ENCODE results near the gene CD59. TPM values are rescaled to one million over a fixed set of nuclear protein-coding genes. Genes with fewer than 3 reads are reported as not detected.

The CD59 gene
- total RNA-seq, 1 donor from 2014 or later = 1,004 TPM

GRCh38 chr11:33655842-33656600, 80.2 kb downstream of the CD59 start:
- no peak overlapping the region for H3K4me3 ChIP-seq
- H3K27ac ChIP-seq = no peak overlapping the region
- H3K4me1 ChIP-seq = no peaks in the 10 kb centered on the region
- TF ChIP-seq CTCF (IDR thresholded peaks at IDR 0.05) = no peak
- intact Hi-C loops (cut with DNase I) = no loop called here
- DNase-seq (no peak), ATAC-seq (no peak)
- H3K27me3 ChIP-seq = no peaks in the 10 kb centered on the region
- no peaks in the 10 kb centered on the region for H3K36me3 ChIP-seq
- no peaks in the 10 kb centered on the region for H3K9me3 ChIP-seq

- ATAC-seq (no peak), DNase-seq (no peak)
- Histone ChIP-seq H3K27ac (no peak overlapping the region), H3K27me3 (no peaks in the 10 kb centered on the region), H3K4me3 (no peak overlapping the region), H3K36me3 (no peaks in the 10 kb centered on the region), H3K4me1 (no peaks in the 10 kb centered on the region), H3K9me3 (no peaks in the 10 kb centered on the region)
- TF ChIP-seq CTCF (IDR thresholded peaks at IDR 0.05) = no peak
- intact Hi-C loops (cut with DNase I) = no loop called here
These were observed 81.6 kb downstream of the CD59 start for GRCh38 chr11:33654594-33654993.

Other genes with a start within 250 kb of the CD59 start
- gene C11orf91, start 35.6 kb downstream of the CD59 start, total RNA-seq = 1.5 TPM
- gene FBXO3, start 38.1 kb upstream of the CD59 start, total RNA-seq = 32.5 TPM
- gene LMO2, start 155.7 kb upstream of the CD59 start, total RNA-seq = 65.1 TPM